Peyer's patch (tissue), 4 donors: ENCODE results near the gene LIPE. TPM values are rescaled to one million over a fixed set of nuclear protein-coding genes. Genes with fewer than 3 reads are reported as not detected.

Experiments used
- DNase-seq, 3 donors: peaks; one replicate each; pipeline ENCODE4 v3.0.0-alpha.2; 2017 to 2019
- H3K27ac ChIP-seq, 4 donors: fragments of 200-600 bp; sonication (generic); one replicate each; pipeline ENCODE4 v1.5.1; 2016 to 2019
- H3K27me3 ChIP-seq, 2 donors: fragments of 200-600 bp; sonication (generic); one replicate each; pipeline ENCODE4 v1.5.1; 2019
- H3K36me3 ChIP-seq, 3 donors: fragments of 200-600 bp; sonication (generic); one replicate each; pipeline ENCODE4 v1.5.1; 2016 to 2019
- H3K4me1 ChIP-seq, 4 donors: fragments of 200-600 bp; sonication (generic); one replicate each; pipeline ENCODE4 v1.5.1; 2016 to 2019
- H3K4me3 ChIP-seq, 4 donors: fragments of 200-600 bp; sonication (generic); 1 replicate in 3 of 4; 2 replicates in 1 of 4; pipeline ENCODE4 v1.5.1; 2016 to 2019; ENCODE audit warnings: mild to moderate bottlenecking in 1 of 4
- H3K9me3 ChIP-seq, 4 donors: fragments of 200-600 bp; sonication (generic); one replicate each; pipeline ENCODE4 v1.5.1; 2016 to 2019; ENCODE audit warnings: mild to moderate bottlenecking in 1 of 4
- POLR2A ChIP-seq, 2 donors: fragments of 450-650 bp; IDR thresholded peaks; one replicate each; pipeline ENCODE4 v1.5.1; 2017; ENCODE audit warnings: antibody characterized with exemption in 2 of 2, mild to moderate bottlenecking in 2 of 2, moderate library complexity in 2 of 2
- total RNA-seq, 4 donors: library from RNA; depleted of rRNA; stranded (reverse); fragments of >200 nt; gene quantifications; one replicate each; pipeline ENCODE4 v1.1.0, GENCODE V29; 2016
- TF ChIP-seq, protein P1 (sequence below), 6 experiments: fragments of 450-650 bp in 4 of 6; fragments of 200-600 bp in 2 of 6; sonication (generic) in 1 of 6; IDR thresholded peaks; one replicate each; pipeline ENCODE4 v1.5.1; 2017 to 2019; ENCODE audit warnings: antibody characterized with exemption in 6 of 6, mild to moderate bottlenecking in 3 of 6, moderate library complexity in 1 of 6

Gene LIPE
- total RNA-seq, 4 donors from 2014 or later, result 28.9 to 46.6 (median 34.8) TPM

DNA sequence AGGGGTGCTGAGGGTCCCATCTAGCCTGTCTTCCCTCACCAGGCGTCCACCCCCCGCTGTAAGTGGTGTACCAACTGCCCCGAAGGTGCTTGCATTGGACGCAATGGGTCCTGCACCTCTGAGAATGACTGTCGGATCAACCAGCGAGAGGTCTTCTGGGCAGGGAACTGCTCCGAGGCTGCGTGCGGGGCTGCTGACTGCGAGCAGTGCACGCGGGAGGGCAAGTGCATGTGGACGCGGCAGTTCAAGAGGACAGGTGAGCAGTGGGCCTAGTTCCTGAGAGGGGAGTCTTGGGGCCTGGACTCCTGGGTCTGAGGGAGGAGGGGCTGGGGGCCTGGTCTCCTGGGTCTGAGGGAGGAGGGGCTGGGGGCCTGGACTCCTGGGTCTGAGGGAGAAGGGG, 64.8 kb downstream of the LIPE start:
- Histone ChIP-seq H3K4me1 (peaks cover 0 to 11% (median 3%) of the 10 kb centered on the region in 4 donors), H3K9me3 (no peaks in the 10 kb centered on the region), H3K27me3 (no peaks in the 10 kb centered on the region), H3K27ac (no peak overlapping the region), H3K36me3 (peaks cover 0 to 23% (median 0%) of the 10 kb centered on the region in 3 donors), H3K4me3 (no peak overlapping the region)
- DNase-seq, result no peak
- TF ChIP-seq, protein P1, sequence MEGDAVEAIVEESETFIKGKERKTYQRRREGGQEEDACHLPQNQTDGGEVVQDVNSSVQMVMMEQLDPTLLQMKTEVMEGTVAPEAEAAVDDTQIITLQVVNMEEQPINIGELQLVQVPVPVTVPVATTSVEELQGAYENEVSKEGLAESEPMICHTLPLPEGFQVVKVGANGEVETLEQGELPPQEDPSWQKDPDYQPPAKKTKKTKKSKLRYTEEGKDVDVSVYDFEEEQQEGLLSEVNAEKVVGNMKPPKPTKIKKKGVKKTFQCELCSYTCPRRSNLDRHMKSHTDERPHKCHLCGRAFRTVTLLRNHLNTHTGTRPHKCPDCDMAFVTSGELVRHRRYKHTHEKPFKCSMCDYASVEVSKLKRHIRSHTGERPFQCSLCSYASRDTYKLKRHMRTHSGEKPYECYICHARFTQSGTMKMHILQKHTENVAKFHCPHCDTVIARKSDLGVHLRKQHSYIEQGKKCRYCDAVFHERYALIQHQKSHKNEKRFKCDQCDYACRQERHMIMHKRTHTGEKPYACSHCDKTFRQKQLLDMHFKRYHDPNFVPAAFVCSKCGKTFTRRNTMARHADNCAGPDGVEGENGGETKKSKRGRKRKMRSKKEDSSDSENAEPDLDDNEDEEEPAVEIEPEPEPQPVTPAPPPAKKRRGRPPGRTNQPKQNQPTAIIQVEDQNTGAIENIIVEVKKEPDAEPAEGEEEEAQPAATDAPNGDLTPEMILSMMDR (IDR thresholded peaks at IDR 0.05), result no peak
- TF ChIP-seq POLR2A (IDR thresholded peaks at IDR 0.05), result no peak

DNA sequence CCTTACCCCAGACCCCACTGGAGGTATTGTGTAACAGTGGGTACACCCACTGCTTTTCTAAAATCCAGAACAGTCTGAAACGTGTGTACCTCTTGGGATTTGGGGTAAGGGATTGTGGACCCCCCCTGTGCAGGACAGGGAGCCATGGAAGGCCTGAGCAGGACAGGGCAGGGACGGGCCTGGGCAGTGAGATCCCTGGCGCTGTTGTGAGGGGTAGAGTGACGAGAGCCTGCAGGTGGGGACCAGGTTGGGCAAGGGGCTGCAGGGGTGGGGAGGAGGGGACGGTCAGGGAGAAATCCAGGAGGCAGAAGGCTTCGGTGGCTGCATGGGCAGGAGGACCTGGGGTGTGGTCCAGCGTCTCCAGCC, 65.7 kb downstream of the LIPE start:
- Histone ChIP-seq H3K27ac (no peak overlapping the region), H3K4me1 (peaks cover 0 to 11% (median 3%) of the 10 kb centered on the region in 4 donors), H3K9me3 (no peaks in the 10 kb centered on the region), H3K27me3 (no peaks in the 10 kb centered on the region), H3K36me3 (peaks cover 0 to 31% (median 0%) of the 10 kb centered on the region in 3 donors), H3K4me3 (no peak overlapping the region)
- DNase-seq, result no peak
- TF ChIP-seq, protein P1 (IDR thresholded peaks at IDR 0.05), result no peak

DNA sequence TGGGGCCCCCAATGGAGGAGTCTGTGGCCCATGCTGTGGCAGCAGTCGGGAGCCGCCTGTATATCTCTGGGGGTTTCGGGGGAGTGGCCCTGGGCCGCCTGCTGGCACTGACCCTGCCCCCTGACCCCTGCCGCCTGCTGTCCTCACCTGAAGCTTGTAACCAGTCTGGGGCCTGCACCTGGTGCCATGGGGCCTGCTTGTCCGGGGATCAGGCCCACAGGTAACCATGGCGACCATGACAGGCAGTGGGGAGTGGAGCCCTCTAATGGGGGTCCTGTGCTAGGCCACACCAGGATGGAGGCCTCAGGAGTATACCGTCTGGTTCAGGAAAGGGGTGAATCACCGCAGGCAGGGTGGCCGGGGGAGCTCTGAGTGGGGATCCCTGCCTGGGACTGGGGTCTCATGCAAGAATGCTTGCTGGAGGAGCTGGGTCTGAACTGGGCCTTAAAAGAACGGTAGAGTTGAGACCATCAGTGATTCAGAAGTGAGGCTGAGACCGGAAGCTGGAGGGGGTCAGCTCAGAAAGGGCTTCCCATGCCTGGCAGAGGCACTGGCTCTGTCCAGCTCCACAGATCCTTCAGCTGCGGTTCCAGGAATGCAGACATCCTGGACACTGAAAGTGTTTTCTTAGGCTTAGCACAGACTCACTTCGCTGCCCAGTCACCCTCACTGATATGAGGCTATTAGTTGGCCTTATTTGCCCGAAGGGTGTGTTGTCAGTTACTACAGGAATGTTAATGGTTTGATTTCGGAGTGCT, 66.2 kb downstream of the LIPE start:
- Histone ChIP-seq H3K36me3 (peaks cover 0 to 37% (median 0%) of the 10 kb centered on the region in 3 donors), H3K27ac (no peak overlapping the region)

DNA sequence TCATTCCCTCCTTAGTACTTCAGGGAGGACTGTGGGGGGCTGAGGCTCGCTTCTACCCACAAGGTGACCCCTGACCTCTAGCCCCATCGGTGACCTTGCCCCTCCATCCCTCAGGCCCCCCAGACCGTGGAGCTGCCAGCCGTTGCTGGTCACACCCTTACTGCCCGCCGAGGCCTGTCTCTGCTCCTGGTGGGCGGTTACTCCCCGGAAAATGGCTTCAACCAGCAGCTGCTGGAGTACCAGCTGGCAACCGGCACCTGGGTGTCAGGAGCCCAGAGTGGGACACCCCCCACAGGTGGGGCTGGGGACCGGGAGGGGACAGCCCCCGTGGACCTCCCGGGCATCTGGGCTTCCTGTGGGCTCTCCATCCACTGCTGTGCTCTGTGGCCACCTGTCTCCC, 69.9 kb downstream of the LIPE start:
- H3K4me3 ChIP-seq, result no peak overlapping the region
- no peaks in the 10 kb centered on the region for H3K27me3 ChIP-seq
- DNase-seq, result no peak
- TF ChIP-seq, protein P1 (IDR thresholded peaks at IDR 0.05), result no peak
- no peak for TF ChIP-seq POLR2A (IDR thresholded peaks at IDR 0.05)
- H3K36me3 ChIP-seq, result peaks cover 0 to 50% (median 0%) of the 10 kb centered on the region in 3 donors
- H3K27ac ChIP-seq, result no peak overlapping the region
- H3K9me3 ChIP-seq, result no peaks in the 10 kb centered on the region
- H3K4me1 ChIP-seq, result no peaks in the 10 kb centered on the region

More for the DNA sequence above, 66.2 kb downstream of the LIPE start:
- Histone ChIP-seq H3K4me3 (no peak overlapping the region), H3K27me3 (no peaks in the 10 kb centered on the region), H3K9me3 (no peaks in the 10 kb centered on the region), H3K4me1 (peaks cover 0 to 11% (median 3%) of the 10 kb centered on the region in 4 donors)
- DNase-seq, result no peak
- TF ChIP-seq POLR2A (IDR thresholded peaks at IDR 0.05), result no peak
- TF ChIP-seq, protein P1 (IDR thresholded peaks at IDR 0.05), result no peak

DNA sequence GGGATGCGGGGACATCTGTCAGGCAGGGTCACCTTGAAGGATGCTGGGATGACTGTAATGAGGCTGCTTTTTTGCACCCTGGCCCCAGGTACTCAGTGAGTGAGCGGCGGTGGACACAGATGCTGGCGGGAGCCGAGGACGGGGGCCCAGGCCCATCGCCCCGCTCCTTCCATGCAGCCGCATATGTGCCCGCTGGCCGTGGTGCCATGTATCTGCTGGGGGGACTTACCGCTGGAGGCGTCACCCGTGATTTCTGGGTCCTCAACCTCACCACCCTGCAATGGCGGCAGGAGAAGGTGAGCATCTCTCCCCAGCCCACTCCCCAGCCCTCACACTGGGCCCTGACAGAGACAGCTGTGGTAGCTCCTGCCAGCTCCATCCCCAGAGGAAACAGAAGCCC, 70.5 kb downstream of the LIPE start:
- H3K27me3 ChIP-seq, result no peaks in the 10 kb centered on the region
- peaks cover 0 to 50% (median 0%) of the 10 kb centered on the region in 3 donors for H3K36me3 ChIP-seq
- no peaks in the 10 kb centered on the region for H3K9me3 ChIP-seq
- no peak for DNase-seq
- no peak overlapping the region for H3K4me3 ChIP-seq
- TF ChIP-seq, protein P1 (IDR thresholded peaks at IDR 0.05), result no peak
- no peak for TF ChIP-seq POLR2A (IDR thresholded peaks at IDR 0.05)
- H3K27ac ChIP-seq, result no peak overlapping the region
- no peaks in the 10 kb centered on the region for H3K4me1 ChIP-seq
